Measurements from ENCODE around the gene PNPLA7. TPM values are rescaled to one million over a fixed set of nuclear protein-coding genes. Genes with fewer than 3 reads are reported as not detected.
A peak's percentile ranks its signal among the peaks of the same experiment; 100 is the strongest.

PNPLA7 gene
- total RNA-seq, 1 experiment from 2014 or later, result 3.9 TPM

DNA sequence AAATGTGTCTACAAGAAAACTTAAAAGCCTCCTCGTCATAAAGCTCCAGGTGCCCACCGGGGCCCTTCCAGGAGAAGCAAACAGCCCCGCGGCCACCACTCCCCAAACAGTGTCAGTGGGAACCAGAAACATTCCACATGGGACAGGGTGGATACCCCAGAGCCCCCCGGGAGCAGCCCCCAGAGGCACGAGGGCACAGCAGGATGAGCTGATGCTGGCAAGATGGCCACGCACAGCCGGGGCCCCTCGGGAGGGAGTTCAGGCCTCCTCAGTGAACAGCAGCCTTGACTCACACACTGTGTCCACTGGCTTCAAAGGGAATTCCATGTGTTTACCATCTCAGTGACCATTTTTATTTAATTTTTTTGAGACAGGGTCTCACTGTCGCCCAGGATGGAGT, 137.8 kb downstream of the PNPLA7 start:
- no peaks in the 10 kb centered on the region for H3K27me3 ChIP-seq (ENCODE audit: control insufficient read depth, insufficient read depth, low read length)
- ATAC-seq (no peak), DNase-seq (ENCODE audit: low read depth, low spot score) (no peak)
- ChIA-PET CTCF (interaction anchor here (1.0 to 1.7 kb wide), 2 partner anchors 10 to 110 kb away, joined by 3 to 4 read pairs; partner anchors contain the start of genes EXD3, NOXA1 and NRARP), POLR2A (no interaction called here)
- H3K4me3 ChIP-seq (ENCODE audit: low read depth in 2 of 2, low read length in 2 of 2), result no peak overlapping the region
- H3K27ac ChIP-seq (ENCODE audit: low read length), result peak overlapping the region; percentile 89
- peaks cover 45% of the 10 kb centered on the region for H3K4me1 ChIP-seq (ENCODE audit: control insufficient read depth, insufficient read depth, low read length)
- BruUV-seq (replicated peaks), result no TSS peak
- in situ Hi-C loops (cut with HindIII; ENCODE audit: low pct_unique_long_range_greater_than_20kb, low sequenced_read_pairs), result no loop called here
- intact Hi-C loops (cut with micrococcal nuclease; ENCODE audit: unreplicated experiment), result no loop called here
- H3K36me3 ChIP-seq (ENCODE audit: control insufficient read depth, insufficient read depth, low read length), result no peaks in the 10 kb centered on the region
- no peaks in the 10 kb centered on the region for H3K9me3 ChIP-seq (ENCODE audit: control insufficient read depth, insufficient read depth, low read depth, low read length)
- no peak for TF ChIP-seq TCF7L2 (IDR thresholded peaks at IDR 0.05; ENCODE audit: low read depth, low read length)
- no peak for TF ChIP-seq POLR2AphosphoS5 (IDR thresholded peaks at IDR 0.05; ENCODE audit: low read depth, low read length)
- TF ChIP-seq SIN3A (IDR thresholded peaks at IDR 0.05; ENCODE audit: borderline replicate concordance, insufficient read depth, low read depth, low read length), result no peak
- TF ChIP-seq, protein P1, sequence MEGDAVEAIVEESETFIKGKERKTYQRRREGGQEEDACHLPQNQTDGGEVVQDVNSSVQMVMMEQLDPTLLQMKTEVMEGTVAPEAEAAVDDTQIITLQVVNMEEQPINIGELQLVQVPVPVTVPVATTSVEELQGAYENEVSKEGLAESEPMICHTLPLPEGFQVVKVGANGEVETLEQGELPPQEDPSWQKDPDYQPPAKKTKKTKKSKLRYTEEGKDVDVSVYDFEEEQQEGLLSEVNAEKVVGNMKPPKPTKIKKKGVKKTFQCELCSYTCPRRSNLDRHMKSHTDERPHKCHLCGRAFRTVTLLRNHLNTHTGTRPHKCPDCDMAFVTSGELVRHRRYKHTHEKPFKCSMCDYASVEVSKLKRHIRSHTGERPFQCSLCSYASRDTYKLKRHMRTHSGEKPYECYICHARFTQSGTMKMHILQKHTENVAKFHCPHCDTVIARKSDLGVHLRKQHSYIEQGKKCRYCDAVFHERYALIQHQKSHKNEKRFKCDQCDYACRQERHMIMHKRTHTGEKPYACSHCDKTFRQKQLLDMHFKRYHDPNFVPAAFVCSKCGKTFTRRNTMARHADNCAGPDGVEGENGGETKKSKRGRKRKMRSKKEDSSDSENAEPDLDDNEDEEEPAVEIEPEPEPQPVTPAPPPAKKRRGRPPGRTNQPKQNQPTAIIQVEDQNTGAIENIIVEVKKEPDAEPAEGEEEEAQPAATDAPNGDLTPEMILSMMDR (IDR thresholded peaks at IDR 0.05), result no peak
- TF ChIP-seq REST (IDR thresholded peaks at IDR 0.05; ENCODE audit: insufficient read depth in 1 of 2, low read depth in 2 of 2, low read length in 1 of 2), result no peak

DNA sequence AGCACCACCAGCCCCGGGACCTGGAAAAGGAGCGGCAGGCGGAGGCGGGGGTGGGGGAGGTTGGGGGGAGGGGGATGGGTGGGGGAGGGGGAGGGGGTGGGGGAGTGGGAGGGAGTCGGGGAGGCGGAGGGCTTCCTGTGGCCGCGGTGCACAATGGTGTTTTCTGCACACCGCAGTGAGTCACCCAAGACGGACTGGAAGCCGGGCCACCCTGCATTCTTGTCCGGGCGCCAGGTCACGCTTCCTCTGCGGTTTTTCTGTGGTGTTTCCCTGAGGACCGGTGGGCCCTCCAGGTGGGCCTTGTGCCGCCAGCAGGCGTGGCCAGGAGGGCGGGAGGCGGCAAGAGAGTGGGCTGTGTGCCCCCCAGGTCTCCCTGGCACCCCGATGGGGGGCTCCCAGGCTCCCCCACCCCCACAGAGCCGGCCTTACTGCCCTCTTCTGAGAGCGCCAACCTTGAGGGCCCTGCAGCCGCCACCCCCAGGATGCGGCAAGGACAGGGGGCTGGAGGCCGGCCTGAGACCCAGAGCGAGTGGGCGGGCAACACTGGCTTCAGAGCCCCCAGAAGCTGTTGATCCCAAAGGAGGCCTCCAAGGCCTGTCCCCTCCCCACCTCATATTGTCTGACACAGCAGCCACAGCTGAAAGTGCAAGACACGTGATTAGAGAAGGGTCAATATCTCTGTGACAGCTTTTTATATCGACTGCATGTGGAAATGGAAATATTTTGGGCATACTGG, 138.4 kb downstream of the PNPLA7 start:
- H3K4me1 ChIP-seq (ENCODE audit: control insufficient read depth, insufficient read depth, low read length), result peaks cover 47% of the 10 kb centered on the region
- POLR2A ChIA-PET, result no interaction called here
- H3K9me3 ChIP-seq (ENCODE audit: control insufficient read depth, insufficient read depth, low read depth, low read length), result no peaks in the 10 kb centered on the region
- H3K27ac ChIP-seq (ENCODE audit: low read length), result peak overlapping the region; percentile 89
- no TSS peak for BruUV-seq (replicated peaks)
- intact Hi-C loops (cut with micrococcal nuclease; ENCODE audit: unreplicated experiment), result no loop called here
- H3K36me3 ChIP-seq (ENCODE audit: control insufficient read depth, insufficient read depth, low read length), result no peaks in the 10 kb centered on the region
- DNase-seq (ENCODE audit: low read depth, low spot score) (peak; percentile 33), ATAC-seq (peak; percentile 79)
- H3K4me3 ChIP-seq (ENCODE audit: low read depth in 2 of 2, low read length in 2 of 2), result peak overlapping the region in 1 of 2 experiments; percentile 33; a peak in 2 of 4 replicates
- no peaks in the 10 kb centered on the region for H3K27me3 ChIP-seq (ENCODE audit: control insufficient read depth, insufficient read depth, low read length)
- CTCF ChIA-PET, result interaction anchor here (1.0 to 1.7 kb wide), 2 partner anchors 11 to 109 kb away, joined by 3 to 4 read pairs; partner anchors contain the start of genes EXD3, NOXA1 and NRARP
- in situ Hi-C loops (cut with HindIII; ENCODE audit: low pct_unique_long_range_greater_than_20kb, low sequenced_read_pairs), result no loop called here
- TF ChIP-seq, protein P1 (IDR thresholded peaks at IDR 0.05), result no peak
- TF ChIP-seq TCF7L2 (IDR thresholded peaks at IDR 0.05; ENCODE audit: low read depth, low read length) (no peak), SIN3A (IDR thresholded peaks at IDR 0.05; ENCODE audit: borderline replicate concordance, insufficient read depth, low read depth, low read length) (no peak), REST (IDR thresholded peaks at IDR 0.05; ENCODE audit: insufficient read depth in 1 of 2, low read depth in 2 of 2, low read length in 1 of 2) (no peak), POLR2AphosphoS5 (IDR thresholded peaks at IDR 0.05; ENCODE audit: low read depth, low read length) (peak; percentile 46; the same call in 1 of the 2 replicates)

Data from Panc1 (cell line).